SK-N-SH (cell line): ENCODE measurements around the gene SVIL. TPM values are rescaled to one million over a fixed set of nuclear protein-coding genes. Genes with fewer than 3 reads are reported as not detected.

Experiments used
- CTCF ChIA-PET: fragments of 300-600, 350-600 bp; formaldehyde crosslinking; extraction: SDS; loops from one replicate; lab custom pipeline; 2021; lab: Yijun Ruan, JAX
- POLR2A ChIA-PET: fragments of 350-600 bp; sonication (Branson Sonifier 250); formaldehyde crosslinking; extraction: SDS; loops from one replicate; lab custom pipeline; 2020; ENCODE audit warnings: antibody characterized with exemption, inconsistent platforms; lab: Yijun Ruan, JAX
- DNase-seq: peaks from one replicate; pipeline ENCODE4 v3.0.0; 2012
- H2AFZ ChIP-seq: fragments of 200-600 bp; sonication (generic); 2 replicates; pipeline ENCODE4 v1.8.1; 2016; ENCODE audit warnings: antibody characterized with exemption, mild to moderate bottlenecking, low read depth
- H3F3A ChIP-seq: fragments of 200-600 bp; sonication (generic); replicated peaks from 2 replicates; pipeline ENCODE3; 2016; ENCODE audit warnings: antibody characterized with exemption, mild to moderate bottlenecking; ENCODE audit not compliant: insufficient read depth
- H3K27ac ChIP-seq, 2 experiments: fragments of 200-500 bp in 1 of 2; fragments of 200-600 bp in 1 of 2; sonication (Bioruptor generic) in 1 of 2; sonication (generic), shearing (Covaris generic) in 1 of 2; 2 replicates each; pipeline versions ENCODE4 v1.5.1 to v1.6.1; 2014 to 2016; ENCODE audit warnings: low read depth in 2 of 2, inconsistent platforms in 1 of 2, low read length in 1 of 2, mild to moderate bottlenecking in 1 of 2, mixed read lengths in 1 of 2
- H3K27me3 ChIP-seq: fragments of 200-600 bp; sonication (generic), shearing (Covaris generic); 2 replicates; pipeline ENCODE4 v1.6.1; 2016; ENCODE audit warnings: mixed run types; ENCODE audit not compliant: insufficient read depth
- H3K36me3 ChIP-seq, 2 experiments: fragments of 200-500 bp in 1 of 2; fragments of 200-600 bp in 1 of 2; sonication (Bioruptor generic) in 1 of 2; sonication (generic) in 1 of 2; replicated peaks in 1 of 2; 2 replicates each; pipeline versions ENCODE3 to v1.5.1; 2014 to 2016; ENCODE audit warnings: low read length in 1 of 2, mild to moderate bottlenecking in 1 of 2; ENCODE audit not compliant: insufficient read depth in 2 of 2, control insufficient read depth in 1 of 2
- H3K4me1 ChIP-seq, 2 experiments: fragments of 200-500 bp in 1 of 2; fragments of 200-600 bp in 1 of 2; sonication (Bioruptor generic) in 1 of 2; sonication (generic), shearing (Covaris generic) in 1 of 2; 2 replicates each; pipeline versions ENCODE4 v1.5.1 to v1.6.1; 2014 to 2016; ENCODE audit warnings: low read depth in 1 of 2, low read length in 1 of 2, mixed run types in 1 of 2; ENCODE audit not compliant: insufficient read depth in 2 of 2, control insufficient read depth in 1 of 2
- H3K4me2 ChIP-seq: fragments of 200-600 bp; sonication (generic), shearing (Covaris generic); 2 replicates; pipeline ENCODE4 v1.6.1; 2017; ENCODE audit warnings: mixed run types
- H3K4me3 ChIP-seq, 2 experiments: fragments of 200-500 bp in 1 of 2; fragments of 200-600 bp in 1 of 2; sonication (Bioruptor generic) in 1 of 2; sonication (generic), shearing (Covaris generic) in 1 of 2; 2 replicates each; pipeline versions ENCODE4 v1.5.1 to v1.8.1; 2014 to 2016; ENCODE audit warnings: low read depth in 2 of 2, inconsistent platforms in 1 of 2, low read length in 1 of 2, mild to moderate bottlenecking in 1 of 2, mixed read lengths in 1 of 2, moderate library complexity in 1 of 2
- H3K79me2 ChIP-seq: fragments of 200-600 bp; sonication (generic); 2 replicates; pipeline ENCODE4 v1.8.1; 2017; ENCODE audit warnings: mild to moderate bottlenecking; ENCODE audit not compliant: insufficient read depth
- H3K9ac ChIP-seq: fragments of 200-600 bp; sonication (generic); 2 replicates; pipeline ENCODE4 v1.6.1; 2017; ENCODE audit warnings: mixed run types
- H3K9me2 ChIP-seq: fragments of 200-600 bp; sonication (generic); 2 replicates; pipeline ENCODE4 v1.6.1; 2017; ENCODE audit warnings: mixed run types
- H3K9me3 ChIP-seq: fragments of 200-600 bp; sonication (generic); 2 replicates; pipeline ENCODE4 v1.6.1; 2017; ENCODE audit warnings: mixed run types, mild to moderate bottlenecking, moderate library complexity
- H4K20me1 ChIP-seq: fragments of 200-600 bp; sonication (generic); 2 replicates; pipeline ENCODE4 v1.6.1; 2017; ENCODE audit warnings: mild to moderate bottlenecking, mixed run types; ENCODE audit not compliant: insufficient read depth
- CHD2 ChIP-seq: fragments of 150-350 bp; IDR thresholded peaks from 2 replicates; pipeline ENCODE4 v1.6.1; 2018; ENCODE audit warnings: low read length; ENCODE audit not compliant: partially characterized antibody
- EP300 ChIP-seq, 2 experiments: IDR thresholded peaks; 2 replicates each; pipeline versions ENCODE4 v1.4.0 to v1.6.1; 2012; ENCODE audit warnings: borderline replicate concordance in 1 of 2, low read depth in 1 of 2, low read length in 1 of 2
- FOSL2 ChIP-seq: IDR thresholded peaks from 2 replicates; pipeline ENCODE4 v1.4.0; 2012; ENCODE audit warnings: low read depth, mild to moderate bottlenecking, moderate library complexity, borderline replicate concordance
- FOXJ3 ChIP-seq: sonication (generic); formaldehyde crosslinking; IDR thresholded peaks from 2 replicates; pipeline ENCODE4 v1.5.1; 2020; ENCODE audit warnings: mild to moderate bottlenecking, missing genetic modification reagents
- GATA2 ChIP-seq: sonication (generic); formaldehyde crosslinking; IDR thresholded peaks from 2 replicates; pipeline ENCODE4 v1.5.0; 2020; ENCODE audit warnings: mild to moderate bottlenecking, missing genetic modification reagents
- MAX ChIP-seq: IDR thresholded peaks from 2 replicates; pipeline ENCODE4 v1.4.0; 2012; ENCODE audit warnings: low read depth
- NRF1 ChIP-seq: IDR thresholded peaks from 2 replicates; pipeline ENCODE4 v1.6.1; 2012; ENCODE audit warnings: low read depth, mild to moderate bottlenecking, low read length
- POLR2AphosphoS5 ChIP-seq: IDR thresholded peaks from 2 replicates; pipeline ENCODE4 v1.6.1; 2012; ENCODE audit warnings: low read depth, low read length
- SIN3A ChIP-seq: IDR thresholded peaks from 2 replicates; pipeline ENCODE4 v1.6.1; 2012; ENCODE audit warnings: low read depth, mild to moderate bottlenecking, low read length, moderate library complexity, borderline replicate concordance
- TEAD4 ChIP-seq: IDR thresholded peaks from 2 replicates; pipeline ENCODE4 v1.4.0; 2012; ENCODE audit warnings: mild to moderate bottlenecking, borderline replicate concordance; ENCODE audit not compliant: insufficient read depth
- USF1 ChIP-seq: IDR thresholded peaks from 2 replicates; pipeline ENCODE4 v1.4.0; 2012; ENCODE audit warnings: low read depth, borderline replicate concordance
- ZBTB33 ChIP-seq: IDR thresholded peaks from 2 replicates; pipeline ENCODE4 v1.4.0; 2012; ENCODE audit warnings: low read depth, borderline replicate concordance
- WGBS: methylation state at CpG from one replicate; pipeline ENCODE4 v1.1.6; 2017; ENCODE audit warnings: low lambda C conversion rate; 5-methylcytosine and 5-hydroxymethylcytosine counted together
- polyA plus RNA-seq, 3 experiments: library from polyadenylated mRNA; depleted of rRNA; stranded (reverse); fragments of >200 nt; gene quantifications; 2 replicates each; pipeline ENCODE4 v1.2.3, GENCODE V29; 2012
- TF ChIP-seq, protein P1 (sequence below): fragments of 200-600 bp; sonication (generic); IDR thresholded peaks from 2 replicates; pipeline ENCODE4 v1.6.1; 2017; ENCODE audit warnings: antibody characterized with exemption, mild to moderate bottlenecking, moderate library complexity

Gene SVIL
- polyA plus RNA-seq, 1 of the 3 experiments (the other 2 are of a cell fraction): 48.7 TPM

- Histone ChIP-seq H3F3A (peaks cover 37% of the 10 kb centered on the region), H3K4me3 (no peak overlapping the region), H3K9me3 (no peaks in the 10 kb centered on the region), H4K20me1 (peaks cover 3% of the 10 kb centered on the region; the same call in 1 of the 2 replicates), H3K4me1 (peaks cover 6 to 43% of the 10 kb centered on the region in 2 experiments; a peak in 3 of 4 replicates), H3K36me3 (peaks cover 4 to 18% of the 10 kb centered on the region in 2 experiments), H3K9me2 (no peaks in the 10 kb centered on the region), H3K27me3 (no peaks in the 10 kb centered on the region), H3K27ac (peak overlapping the region; percentile 56 to 93; a peak in 3 of 4 replicates), H2AFZ (no peak overlapping the region), H3K79me2 (peaks cover 88% of the 10 kb centered on the region), H3K4me2 (peak overlapping the region; percentile 38), H3K9ac (peak overlapping the region; percentile 62)
- DNase-seq: no peak
- no peak for TF ChIP-seq MAX
- CTCF ChIA-PET: no interaction called here
- WGBS: 71% methylated on average over 3 of the region's 4 CpGs
- POLR2A ChIA-PET: no interaction called here
Measured at GRCh38 chr10:29635711-29636144, 957 bp upstream of the SVIL start.

GRCh38 chr10:29634105-29634504, 666 bp downstream of the SVIL start:
- CTCF ChIA-PET: interaction anchor here (1.4 kb wide), 1 partner anchor 11 kb away, joined by 3 read pairs; no protein-coding TSS in a partner anchor
- 62% methylated on average over 2 of the region's 2 CpGs for WGBS
- peaks cover 37% of the 10 kb centered on the region for H3F3A ChIP-seq
- no peak for TF ChIP-seq EP300 (IDR thresholded peaks at IDR 0.05; ENCODE audit: borderline replicate concordance in 1 of 2, low read depth in 1 of 2, low read length in 1 of 2)
- TF ChIP-seq, protein P1, sequence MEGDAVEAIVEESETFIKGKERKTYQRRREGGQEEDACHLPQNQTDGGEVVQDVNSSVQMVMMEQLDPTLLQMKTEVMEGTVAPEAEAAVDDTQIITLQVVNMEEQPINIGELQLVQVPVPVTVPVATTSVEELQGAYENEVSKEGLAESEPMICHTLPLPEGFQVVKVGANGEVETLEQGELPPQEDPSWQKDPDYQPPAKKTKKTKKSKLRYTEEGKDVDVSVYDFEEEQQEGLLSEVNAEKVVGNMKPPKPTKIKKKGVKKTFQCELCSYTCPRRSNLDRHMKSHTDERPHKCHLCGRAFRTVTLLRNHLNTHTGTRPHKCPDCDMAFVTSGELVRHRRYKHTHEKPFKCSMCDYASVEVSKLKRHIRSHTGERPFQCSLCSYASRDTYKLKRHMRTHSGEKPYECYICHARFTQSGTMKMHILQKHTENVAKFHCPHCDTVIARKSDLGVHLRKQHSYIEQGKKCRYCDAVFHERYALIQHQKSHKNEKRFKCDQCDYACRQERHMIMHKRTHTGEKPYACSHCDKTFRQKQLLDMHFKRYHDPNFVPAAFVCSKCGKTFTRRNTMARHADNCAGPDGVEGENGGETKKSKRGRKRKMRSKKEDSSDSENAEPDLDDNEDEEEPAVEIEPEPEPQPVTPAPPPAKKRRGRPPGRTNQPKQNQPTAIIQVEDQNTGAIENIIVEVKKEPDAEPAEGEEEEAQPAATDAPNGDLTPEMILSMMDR: no peak
- TF ChIP-seq FOXJ3: no peak
- TF ChIP-seq MAX: no peak
- H3K9me3 ChIP-seq: no peaks in the 10 kb centered on the region
- H3K4me3 ChIP-seq: no peak overlapping the region
- no peak for DNase-seq
- H3K9ac ChIP-seq: no peak overlapping the region; the same call in 1 of the 2 replicates
- H4K20me1 ChIP-seq: peaks cover 10% of the 10 kb centered on the region; the same call in 1 of the 2 replicates
- POLR2A ChIA-PET: no interaction called here
- peaks cover 6 to 43% of the 10 kb centered on the region in 2 experiments; a peak in 3 of 4 replicates for H3K4me1 ChIP-seq
- H3K9me2 ChIP-seq: no peaks in the 10 kb centered on the region
- H2AFZ ChIP-seq: no peak overlapping the region
- peak overlapping the region; percentile 52 for H3K4me2 ChIP-seq
- peaks cover 88% of the 10 kb centered on the region for H3K79me2 ChIP-seq
- H3K36me3 ChIP-seq: peaks cover 6 to 18% of the 10 kb centered on the region in 2 experiments
- no peaks in the 10 kb centered on the region for H3K27me3 ChIP-seq
- peak overlapping the region; percentile 20 to 93; a peak in 3 of 4 replicates for H3K27ac ChIP-seq

- 96% methylated on average over 4 of the region's 4 CpGs for WGBS
- Histone ChIP-seq H3K4me1 (peaks cover 6 to 45% of the 10 kb centered on the region in 2 experiments; a peak in 3 of 4 replicates), H3K9me2 (no peaks in the 10 kb centered on the region), H4K20me1 (peaks cover 15% of the 10 kb centered on the region; the same call in 1 of the 2 replicates), H3K4me3 (no peak overlapping the region), H3K27ac (no peak overlapping the region), H3K36me3 (peaks cover 3 to 12% of the 10 kb centered on the region in 2 experiments), H3K9ac (no peak overlapping the region), H3K79me2 (peaks cover 90% of the 10 kb centered on the region), H3F3A (peaks cover 28% of the 10 kb centered on the region), H3K4me2 (no peak overlapping the region), H2AFZ (no peak overlapping the region), H3K27me3 (no peaks in the 10 kb centered on the region), H3K9me3 (no peaks in the 10 kb centered on the region)
- TF ChIP-seq SIN3A (no peak), ZBTB33 (no peak), GATA2 (CRISPR knock-in tag) (no peak), NRF1 (no peak), USF1 (no peak), CHD2 (no peak), POLR2AphosphoS5 (no peak), MAX (no peak), FOSL2 (no peak), TEAD4 (no peak)
- no peak for DNase-seq
- ChIA-PET CTCF (interaction anchor here (1.1 to 3.6 kb wide), 2 partner anchors 12 to 13 kb away, joined by 4 to 11 read pairs; no protein-coding TSS in a partner anchor), POLR2A (no interaction called here)
Measured at GRCh38 chr10:29631049-29631339, 3.8 kb downstream of the SVIL start.
